GM18507 (cell line): ENCODE measurements around the gene CBY2.
A peak's percentile ranks its signal among the peaks of the same experiment; 100 is the strongest.

Experiments
- DNase-seq: peaks from one replicate; pipeline ENCODE4 v3.0.0; 2011; ENCODE audit warnings: low read depth; ENCODE audit not compliant: insufficient read length; ENCODE audit errors: extremely low spot score
- FAIRE-seq: peaks from 2 replicates; lab custom pipeline; 2011; peaks lifted over from hg19 to GRCh38; lab: Jason Lieb, UNC

CBY2 gene

DNA sequence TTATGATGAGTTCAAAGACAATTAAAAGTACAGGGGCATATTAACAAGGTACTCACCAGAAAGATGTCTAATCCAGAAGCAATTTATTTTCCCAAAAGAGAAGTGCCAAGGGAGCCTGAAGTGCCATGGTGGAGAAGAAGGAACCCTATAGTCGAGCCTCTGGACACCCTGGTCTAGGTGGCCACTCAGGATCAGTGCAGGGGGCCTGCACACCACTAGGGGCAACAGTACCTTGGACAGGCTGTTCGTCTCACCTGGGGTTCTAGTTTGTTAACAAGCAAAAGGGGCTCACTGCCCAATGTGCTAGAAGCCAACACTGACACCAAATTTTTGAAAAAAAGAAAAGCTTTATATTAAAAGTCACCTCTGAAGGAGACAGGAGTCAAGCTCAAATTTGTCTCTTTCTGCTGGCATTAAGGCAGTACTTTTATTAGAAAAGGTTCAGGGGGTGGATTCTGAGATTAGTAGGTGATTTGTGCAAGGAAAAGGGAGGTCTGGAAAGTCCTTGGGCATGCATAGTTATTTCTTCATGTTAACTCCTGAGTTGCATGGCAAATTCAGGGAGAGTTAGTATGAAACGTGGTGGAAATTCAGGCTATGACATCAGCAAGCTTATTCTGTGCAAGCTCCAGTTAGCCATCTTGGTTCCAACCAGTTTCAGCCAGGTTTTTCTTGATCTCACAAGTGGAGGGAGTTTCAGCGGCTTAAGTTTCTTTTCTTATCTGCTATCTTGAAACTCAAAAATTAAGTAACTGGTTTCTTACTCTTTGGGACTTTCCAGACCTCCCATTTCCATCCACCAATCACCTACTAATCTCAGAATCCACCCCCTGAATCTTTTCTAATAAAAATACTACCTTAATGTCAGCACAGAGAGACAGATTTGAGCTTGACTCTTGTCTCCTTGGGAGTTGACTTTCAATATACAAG lies 884 bp upstream of the CBY2 start:
- no peak for DNase-seq
- peak; percentile 96 for FAIRE-seq

DNA sequence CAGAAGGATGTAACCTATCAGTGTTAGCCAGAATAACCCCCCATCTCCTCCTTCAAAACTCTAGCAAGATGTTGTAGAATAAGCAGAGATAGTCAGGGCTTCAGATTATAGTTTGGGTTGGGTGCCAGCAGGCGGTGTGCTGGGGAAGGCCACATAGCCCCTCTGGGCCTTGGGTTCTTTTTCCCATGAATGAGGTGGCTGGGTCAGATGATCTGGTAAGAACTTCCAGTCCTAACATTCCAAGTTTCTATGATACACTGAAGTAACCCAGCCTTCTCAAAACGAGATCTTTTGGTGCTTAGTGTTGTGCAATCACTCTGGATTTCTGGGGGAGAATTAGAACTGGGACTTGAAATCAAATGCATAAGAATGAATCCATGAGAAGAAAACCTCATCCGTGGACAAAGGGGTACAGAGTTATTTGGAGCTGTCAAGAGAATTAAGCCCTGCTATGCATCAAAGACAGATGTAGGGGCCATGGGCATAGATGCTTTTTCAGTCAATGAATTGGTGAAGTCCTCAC lies 810 bp downstream of the CBY2 start:
- FAIRE-seq (peak; percentile 60), DNase-seq (no peak)

DNA sequence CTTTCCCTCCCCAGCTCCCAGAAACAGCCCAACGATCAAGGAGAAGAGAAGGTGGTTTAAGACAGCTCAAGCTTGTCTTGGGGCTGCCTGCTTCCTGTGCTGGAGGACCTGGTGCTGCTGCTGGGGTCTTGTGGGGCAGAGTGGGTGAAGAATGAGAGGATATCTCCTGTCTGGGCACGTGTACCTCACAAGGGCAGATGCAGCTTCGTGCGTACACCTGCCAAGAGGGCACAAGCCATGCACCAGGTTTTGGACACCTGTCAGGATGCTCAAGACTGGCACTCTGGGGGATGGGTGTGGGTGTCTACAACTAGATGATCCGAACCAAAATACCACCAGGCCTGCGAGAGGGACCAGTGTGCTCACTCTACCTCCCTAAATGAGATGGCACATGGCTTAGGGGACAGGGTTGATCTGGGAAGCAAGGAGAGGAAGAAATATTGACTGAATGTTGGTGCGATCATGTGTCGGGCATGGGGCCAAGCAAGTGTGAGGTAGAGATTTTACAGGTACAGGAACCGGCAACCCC lies 2.2 kb downstream of the CBY2 start:
- FAIRE-seq, result no peak
- no peak for DNase-seq

DNA sequence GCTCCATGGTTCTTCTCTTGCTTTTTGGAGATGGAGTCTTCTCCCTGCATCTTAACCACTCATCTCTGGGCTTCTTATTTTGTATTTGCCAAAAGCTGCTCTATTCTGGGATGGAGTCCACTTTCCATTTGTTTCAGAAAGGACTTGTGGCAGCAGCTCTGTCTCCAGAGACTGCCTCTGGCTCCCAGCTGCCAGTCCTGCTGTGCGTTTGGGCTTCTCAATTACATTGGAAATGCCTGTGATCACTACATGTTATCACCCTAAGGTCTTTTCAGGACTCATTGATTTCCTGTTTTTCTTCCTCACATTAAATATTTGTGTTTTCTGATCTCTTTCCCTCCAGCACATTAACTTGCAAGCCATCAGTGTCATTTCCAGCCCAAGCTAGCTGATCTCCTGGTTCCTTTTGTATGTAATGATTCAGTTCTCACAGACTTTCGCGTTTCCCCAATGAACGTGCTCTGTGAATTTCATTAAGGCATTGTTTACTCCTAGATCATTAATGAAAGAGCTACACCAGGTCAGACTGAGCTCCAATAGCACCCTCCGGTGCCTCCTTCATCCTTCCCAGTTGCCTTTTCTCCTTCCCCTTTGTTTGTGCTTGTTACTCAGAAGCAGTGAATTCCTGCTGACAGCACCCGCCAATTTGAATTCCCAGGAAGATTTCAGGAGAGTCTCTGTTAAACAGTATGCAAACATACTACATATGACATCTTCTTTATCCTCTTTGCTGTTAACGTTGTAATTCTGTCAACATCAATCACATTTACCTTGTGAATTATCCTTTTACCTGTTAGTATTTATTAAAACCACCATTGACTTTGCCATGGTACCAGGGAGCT lies 3.0 kb downstream of the CBY2 start:
- no peak for FAIRE-seq

DNA sequence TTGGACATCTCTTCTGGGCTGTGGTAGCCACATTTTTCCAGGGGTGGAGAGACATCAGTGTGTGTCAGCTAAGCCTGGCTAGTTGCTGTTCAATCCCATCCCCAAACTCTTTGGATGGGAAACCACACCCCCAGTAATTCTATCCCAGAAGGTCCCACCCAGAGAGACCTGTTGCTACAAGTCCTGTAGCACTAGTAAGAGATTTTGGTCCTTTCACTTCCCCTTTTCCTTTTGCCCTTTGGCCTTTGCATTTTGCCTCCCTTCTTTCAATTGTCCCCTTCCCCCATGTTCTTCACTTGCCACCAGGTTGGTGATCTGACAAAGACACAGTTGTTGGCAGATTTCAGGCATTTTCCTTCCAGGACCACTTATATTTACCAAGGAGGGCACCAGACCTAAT lies 3.8 kb downstream of the CBY2 start:
- DNase-seq (peak; percentile 30), FAIRE-seq (peak; percentile 90)

More for the DNA sequence above, 3.0 kb downstream of the CBY2 start:
- no peak for DNase-seq

DNA sequence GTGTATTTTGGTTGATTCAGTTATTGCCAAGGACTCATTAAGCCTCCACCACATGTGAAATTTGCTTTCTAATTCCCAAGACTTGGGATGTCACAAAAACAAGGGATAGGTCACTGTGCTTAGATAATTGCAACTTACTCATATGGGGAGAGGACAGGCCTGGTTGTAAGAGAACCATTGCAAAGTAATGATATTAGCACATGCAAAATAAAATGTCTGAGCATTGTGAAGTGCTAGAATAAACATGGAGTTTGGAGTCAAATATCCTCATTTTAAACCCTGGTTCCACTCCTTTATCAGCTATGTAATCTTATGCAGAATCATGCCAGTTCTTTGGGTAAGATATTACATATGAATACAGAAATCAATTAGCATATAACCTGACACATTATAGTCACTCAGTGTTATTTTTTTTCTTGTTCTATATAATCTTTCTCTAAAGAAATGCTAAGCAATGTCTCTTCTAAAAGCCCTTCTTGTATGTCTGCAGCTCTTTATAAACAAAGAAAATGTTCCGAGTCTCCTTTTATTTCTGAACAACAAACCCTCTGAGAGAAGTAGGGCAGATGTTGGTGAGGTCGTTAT lies 5.5 kb downstream of the CBY2 start:
- peak; percentile 36 for FAIRE-seq

DNA sequence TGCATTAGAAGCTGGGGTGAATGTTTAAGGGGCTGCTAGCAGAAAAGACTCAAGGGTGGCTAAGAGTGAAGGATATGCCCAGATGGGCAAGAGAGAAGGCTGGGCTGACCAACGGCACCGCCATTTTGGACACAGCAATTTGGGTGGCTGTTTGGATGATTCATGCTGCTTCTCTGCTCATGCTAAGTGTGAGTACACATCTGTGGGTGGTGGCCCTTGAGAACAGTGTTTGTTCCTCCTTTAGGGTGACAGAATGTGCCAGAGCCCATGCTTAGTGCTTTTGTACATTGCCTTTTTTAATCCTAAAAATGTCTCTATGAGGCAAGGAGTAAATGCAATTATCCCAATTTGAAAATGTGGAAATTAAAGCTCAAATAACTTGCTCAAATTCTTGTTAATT lies 9.8 kb downstream of the CBY2 start:
- FAIRE-seq (peak; percentile 9), DNase-seq (no peak)

More for the DNA sequence above, 5.5 kb downstream of the CBY2 start:
- DNase-seq, result no peak

DNA sequence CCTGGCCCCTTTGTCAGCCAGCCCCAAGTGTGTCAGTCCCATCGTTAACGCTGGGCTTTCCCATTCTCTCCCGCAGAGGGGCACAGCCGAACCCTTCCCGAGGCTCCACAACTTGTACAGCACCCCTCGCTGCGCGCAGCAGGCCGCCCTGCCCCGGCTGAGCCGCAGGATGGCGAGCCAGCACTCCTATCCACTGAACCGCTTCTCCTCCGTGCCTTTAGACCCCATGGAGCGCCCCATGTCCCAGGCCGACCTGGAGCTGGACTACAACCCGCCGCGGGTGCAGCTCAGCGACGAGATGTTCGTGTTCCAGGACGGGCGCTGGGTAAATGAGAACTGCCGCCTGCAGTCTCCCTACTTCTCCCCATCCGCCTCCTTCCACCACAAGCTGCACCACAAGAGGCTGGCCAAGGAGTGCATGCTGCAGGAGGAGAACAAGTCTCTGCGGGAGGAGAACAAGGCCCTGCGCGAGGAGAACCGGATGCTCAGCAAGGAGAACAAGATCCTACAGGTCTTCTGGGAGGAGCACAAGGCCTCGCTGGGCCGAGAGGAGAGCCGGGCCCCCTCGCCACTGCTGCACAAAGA lies 11.1 kb downstream of the CBY2 start:
- DNase-seq (no peak), FAIRE-seq (no peak)

DNA sequence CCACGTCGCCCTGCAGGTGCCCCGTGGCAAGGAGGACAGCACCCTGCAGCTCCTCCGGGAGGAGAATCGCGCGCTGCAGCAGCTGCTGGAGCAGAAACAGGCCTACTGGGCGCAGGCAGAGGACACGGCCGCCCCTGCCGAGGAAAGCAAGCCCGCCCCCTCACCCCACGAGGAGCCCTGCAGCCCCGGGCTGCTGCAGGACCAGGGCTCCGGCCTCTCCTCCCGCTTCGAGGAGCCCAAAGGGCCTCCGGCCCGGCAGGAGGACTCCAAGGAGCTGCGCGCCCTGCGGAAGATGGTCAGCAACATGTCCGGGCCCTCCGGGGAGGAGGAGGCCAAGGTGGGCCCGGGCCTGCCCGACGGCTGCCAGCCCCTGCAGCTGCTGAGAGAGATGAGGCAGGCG lies 11.6 kb downstream of the CBY2 start:
- no peak for FAIRE-seq
- no peak for DNase-seq

DNA sequence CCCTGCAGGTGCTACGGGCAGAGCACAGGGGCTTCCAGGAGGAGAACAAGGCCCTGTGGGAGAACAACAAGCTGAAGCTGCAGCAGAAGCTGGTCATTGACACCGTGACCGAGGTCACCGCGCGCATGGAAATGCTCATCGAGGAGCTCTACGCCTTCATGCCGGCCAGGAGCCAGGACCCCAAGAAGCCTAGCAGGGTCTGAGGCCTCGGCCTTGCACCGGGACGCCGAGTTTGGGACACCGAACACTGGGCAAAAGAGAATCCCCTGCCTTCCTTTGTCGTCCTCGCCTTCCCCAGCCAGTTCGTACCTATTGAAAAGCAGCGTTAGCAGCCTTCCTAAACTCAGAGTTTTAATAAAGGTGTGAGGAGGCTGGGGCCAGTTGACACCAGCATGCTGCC lies 12.1 kb downstream of the CBY2 start:
- FAIRE-seq, result no peak
- DNase-seq, result no peak

DNA sequence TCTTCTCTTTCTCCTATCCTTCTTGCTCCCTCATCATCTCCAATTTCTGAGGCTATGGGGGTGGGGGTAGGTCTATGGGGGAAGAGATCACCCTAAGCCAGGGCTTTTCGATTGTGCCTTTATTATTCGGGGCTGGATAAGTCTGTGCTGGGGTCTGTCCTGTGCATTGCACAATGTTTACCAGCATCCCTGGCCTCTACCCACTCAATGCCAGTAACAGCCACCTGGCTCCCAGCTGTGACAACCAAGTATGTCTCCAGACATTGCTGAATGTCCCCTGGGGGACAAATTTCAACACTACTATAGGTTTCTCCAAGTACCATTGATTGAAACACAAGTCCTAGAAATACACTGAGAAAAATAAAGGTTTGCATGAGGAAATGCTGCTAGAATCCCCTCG lies 13.2 kb downstream of the CBY2 start:
- no peak for DNase-seq
- FAIRE-seq, result no peak

DNA sequence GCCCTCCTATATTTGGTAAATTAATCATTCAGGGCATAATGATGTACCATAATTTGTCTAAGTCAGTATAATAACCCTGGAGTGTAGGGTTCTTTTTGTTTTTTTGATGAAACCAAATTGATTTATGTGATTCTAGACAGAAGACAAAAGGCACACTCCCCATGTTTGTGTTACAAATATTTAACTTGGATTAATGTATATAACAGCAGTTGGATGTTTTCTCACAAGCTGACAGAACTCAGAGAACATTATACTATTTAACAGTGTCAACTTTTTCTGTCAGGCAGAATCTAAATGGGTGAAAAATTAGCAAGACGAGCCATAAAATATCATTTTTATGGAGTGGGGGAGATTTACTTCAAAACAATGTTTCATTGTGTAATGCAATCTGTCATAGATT lies 15.2 kb downstream of the CBY2 start:
- no peak for FAIRE-seq
- DNase-seq, result no peak

DNA sequence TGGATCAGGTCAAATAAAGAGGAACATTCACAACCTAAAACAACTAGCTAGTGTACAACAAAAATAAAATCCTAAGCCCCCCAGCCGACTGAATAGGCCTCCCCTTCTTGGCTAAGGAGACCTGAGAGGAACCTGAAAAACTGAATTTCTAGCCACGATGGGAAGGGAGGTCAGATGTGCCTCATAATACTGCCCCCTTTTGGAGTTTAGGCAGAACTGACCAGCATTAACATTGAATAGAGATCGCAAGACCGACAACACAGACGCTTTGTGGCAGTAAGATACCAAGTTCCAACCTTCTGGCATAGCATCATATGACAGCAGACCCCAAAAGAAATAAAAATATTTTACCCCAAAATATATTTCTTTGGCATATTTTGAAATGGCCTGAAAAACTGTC lies 15.9 kb downstream of the CBY2 start:
- no peak for DNase-seq
- FAIRE-seq, result peak; percentile 94

DNA sequence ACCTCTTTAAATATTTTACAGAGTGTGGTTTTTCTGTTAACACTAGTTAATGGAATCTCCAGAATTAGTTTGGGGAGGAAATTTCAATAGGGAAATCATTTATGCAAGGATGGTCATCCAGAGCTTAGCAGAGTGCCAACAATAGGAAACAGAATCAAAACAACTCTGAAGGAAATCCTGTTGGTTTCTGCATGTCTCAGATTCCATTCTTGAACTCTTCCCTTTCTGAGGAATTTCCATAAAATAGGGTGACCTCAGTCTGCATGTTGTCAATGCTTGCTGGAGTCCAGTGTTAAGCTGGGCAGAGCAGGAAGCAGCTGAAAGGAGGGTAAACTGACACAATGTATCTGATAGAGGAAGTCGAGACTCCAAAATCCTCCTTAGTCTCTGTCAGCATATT lies 16.9 kb downstream of the CBY2 start:
- no peak for DNase-seq
- no peak for FAIRE-seq

DNA sequence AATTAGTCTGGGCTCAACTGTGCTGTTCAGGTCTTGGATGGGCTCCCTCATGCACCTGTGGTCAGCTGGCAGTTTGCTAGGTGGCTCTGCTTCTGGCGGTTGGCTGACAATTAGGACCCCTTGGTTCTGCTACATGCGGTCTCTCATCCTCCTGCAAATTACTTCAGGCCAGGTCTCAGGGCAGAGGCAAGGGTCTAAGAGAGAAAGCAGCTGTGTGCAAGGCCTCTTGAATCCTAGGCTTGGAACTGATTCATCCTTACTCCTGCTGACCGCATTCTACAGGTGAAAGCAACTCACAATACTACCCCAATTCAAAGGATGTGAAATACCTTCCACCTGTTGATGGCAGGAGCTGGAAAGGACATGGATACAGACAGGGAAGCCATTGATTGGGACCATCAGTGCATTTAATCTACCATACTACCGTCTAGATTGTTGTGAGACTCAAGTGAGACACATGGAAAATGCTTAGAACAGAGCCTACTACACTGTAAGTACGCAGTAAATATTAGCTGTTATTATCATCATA lies 19.1 kb downstream of the CBY2 start:
- no peak for FAIRE-seq

DNA sequence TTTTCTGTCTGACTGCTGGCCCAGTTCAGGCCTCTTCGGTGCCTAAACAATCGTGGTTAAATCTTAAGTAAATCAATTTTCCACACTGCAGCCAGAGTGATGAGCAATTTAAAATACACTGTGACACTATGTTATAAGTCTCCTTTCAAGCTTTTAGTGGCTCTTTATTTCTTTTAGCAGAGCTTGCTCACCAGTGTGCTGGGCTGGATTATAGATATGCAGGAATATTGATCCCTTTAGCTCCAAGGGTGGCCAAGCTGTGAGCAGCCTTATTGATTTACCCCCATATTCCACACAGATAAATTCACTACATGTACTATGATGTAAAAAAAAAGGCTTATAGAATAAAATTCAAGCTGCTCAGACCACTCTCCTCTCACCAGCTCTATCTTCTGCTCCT lies 21.7 kb downstream of the CBY2 start:
- DNase-seq, result no peak
- no peak for FAIRE-seq

More for the DNA sequence above, 19.1 kb downstream of the CBY2 start:
- DNase-seq, result no peak

DNA sequence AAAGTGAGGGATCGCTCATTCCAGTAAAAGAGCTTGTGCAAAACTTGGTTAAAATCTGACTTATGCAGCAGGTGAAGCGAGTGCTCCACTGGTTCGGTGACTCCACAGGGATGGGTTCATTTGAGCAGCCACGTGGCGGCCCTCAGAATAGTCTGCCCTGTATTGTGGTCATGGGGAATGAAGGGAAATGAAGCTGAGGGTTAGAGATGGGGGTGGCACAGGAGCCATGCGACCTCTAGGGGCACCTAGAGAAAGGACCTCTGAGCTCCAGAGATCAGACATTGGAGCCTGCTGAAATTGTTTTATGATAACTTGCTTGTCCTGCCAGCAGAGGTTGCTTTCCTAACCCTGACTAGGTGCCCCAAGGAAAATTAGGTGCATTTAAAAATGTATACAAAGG lies 26.6 kb downstream of the CBY2 start:
- DNase-seq (peak; percentile 26), FAIRE-seq (peak; percentile 69)

DNA sequence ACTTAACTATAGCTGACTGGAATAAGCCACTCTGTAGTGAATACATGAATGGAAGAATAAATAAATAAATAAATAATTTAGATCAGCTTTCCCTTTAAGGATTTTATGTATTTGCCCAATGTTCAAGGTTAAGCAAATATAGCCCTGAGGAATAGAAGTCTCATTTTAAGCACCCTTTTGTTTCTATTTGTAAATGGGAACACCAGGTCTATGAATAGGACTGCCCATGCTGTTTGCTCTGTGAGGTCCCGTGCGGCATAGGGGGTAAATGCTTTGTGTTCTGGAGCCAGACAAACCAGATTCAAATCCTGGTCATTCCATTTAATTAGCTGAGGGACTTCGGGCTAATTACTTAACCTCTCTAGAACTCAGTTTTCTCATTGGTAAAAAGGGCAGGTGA lies 29.3 kb downstream of the CBY2 start:
- FAIRE-seq, result no peak
- DNase-seq, result no peak

DNA sequence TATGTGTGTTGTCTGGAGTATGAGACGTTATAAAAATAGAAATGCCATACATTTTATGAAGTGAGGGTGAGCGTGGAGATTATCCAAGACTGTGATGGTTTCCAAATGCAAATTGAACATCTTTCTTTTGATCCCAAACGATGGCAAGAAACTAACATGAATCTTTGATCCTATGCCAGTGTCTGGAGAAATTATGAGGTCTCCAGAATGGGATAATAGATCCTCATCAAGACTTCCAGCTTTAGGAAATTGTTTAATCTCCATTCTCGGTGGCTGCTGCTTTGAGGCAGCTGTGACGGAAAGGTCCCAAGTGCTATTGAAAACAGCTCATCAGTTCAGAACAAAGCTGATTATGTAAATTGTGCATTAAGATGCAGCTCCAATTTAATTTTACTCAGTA lies 30.8 kb downstream of the CBY2 start:
- FAIRE-seq (no peak), DNase-seq (no peak)
